ELF-1 (cell line): ENCODE measurements around the gene SULT1E1.
"Not testable (repeated sequence)": the region's sequence is repeated elsewhere in the genome, so short reads cannot be mapped to it uniquely, and the experiment has no call there.

Experiments used
- DNase-seq: peaks from one replicate; pipeline ENCODE4 v3.0.0-alpha.2; 2016; ENCODE audit warnings: low read depth, low spot score

The SULT1E1 gene

GRCh38 chr4:69843932-69844331 is 16.0 kb downstream of the SULT1E1 start:
- DNase-seq = no peak

GRCh38 chr4:69843301-69843700 is 16.6 kb downstream of the SULT1E1 start:
- no peak for DNase-seq

GRCh38 chr4:69838977-69839376 is 21.0 kb downstream of the SULT1E1 start:
- DNase-seq = no peak

DNA sequence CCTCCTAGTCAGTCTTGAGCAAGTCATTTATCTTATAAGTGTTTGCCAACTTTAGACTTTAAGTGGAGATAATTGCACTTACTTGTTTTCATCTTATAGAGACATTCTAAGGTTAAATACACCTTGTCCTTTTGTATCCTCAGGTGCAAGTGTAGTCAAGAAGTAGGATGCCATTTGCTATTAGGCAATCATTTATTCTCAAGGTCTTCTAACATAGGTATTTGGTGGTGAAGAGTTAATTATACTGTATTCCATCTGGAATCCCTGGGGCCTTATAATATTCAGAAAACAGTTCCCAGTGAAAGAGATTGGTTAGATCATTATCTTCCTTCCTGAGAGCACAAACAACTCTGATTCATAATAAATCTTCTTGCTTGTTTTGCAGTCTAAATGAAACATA is 23.7 kb downstream of the SULT1E1 start:
- no peak for DNase-seq

DNA sequence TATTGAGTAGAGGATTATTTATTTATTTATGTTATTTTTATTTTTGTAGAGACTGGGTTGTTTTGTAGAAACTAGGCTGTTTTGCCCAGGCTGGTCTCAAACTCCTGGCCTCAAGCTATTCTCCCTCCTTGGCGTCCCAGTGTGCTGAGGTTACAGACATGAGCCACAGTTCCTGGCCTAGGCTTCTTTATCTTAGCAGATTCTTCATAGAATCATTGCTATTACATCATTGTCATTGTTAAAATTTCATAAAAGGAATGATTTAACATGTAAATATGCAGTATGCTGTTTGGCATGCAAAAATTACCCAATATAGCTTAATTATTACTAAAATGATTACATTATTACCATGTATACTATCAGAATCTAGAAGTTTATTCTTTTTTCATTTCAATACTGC is 24.2 kb downstream of the SULT1E1 start:
- no peak for DNase-seq

- no peak for DNase-seq
Measured at GRCh38 chr4:69833251-69833650, 26.7 kb downstream of the SULT1E1 start.

GRCh38 chr4:69832326-69833030 is 27.5 kb downstream of the SULT1E1 start:
- DNase-seq = peak; percentile 5

DNA sequence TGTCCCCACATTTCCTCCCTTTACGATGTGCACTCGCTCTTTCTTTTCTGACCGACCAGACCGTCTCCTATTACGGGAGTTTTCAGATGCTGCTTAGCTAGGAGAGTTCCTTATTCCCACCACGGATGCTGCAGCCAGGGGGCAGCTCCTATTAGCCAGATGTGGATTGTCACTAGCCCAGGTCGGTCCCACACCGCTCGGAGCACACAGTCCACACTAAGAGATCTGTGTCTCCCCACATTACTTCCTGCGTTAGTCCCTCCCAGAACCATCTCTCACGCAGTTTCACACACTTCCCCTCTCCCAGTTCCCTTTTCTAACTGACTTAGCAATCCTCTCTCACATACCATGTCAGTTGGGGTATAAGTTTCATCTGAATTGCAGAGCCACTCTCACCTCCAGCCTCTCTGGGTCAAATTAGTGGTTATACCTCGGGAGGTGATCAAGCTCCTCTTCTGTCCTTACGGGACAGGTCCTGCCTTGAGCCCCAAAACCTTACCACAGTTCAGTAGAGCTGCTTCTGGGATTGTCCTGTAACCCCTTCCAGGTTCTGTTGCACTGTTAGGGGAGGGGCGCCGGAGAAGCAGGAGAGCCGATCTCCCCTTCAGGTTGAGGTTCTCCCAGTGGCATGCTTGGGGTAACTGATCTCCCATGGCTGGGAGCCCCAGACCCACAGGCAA is 28.2 kb downstream of the SULT1E1 start:
- DNase-seq = no peak

DNA sequence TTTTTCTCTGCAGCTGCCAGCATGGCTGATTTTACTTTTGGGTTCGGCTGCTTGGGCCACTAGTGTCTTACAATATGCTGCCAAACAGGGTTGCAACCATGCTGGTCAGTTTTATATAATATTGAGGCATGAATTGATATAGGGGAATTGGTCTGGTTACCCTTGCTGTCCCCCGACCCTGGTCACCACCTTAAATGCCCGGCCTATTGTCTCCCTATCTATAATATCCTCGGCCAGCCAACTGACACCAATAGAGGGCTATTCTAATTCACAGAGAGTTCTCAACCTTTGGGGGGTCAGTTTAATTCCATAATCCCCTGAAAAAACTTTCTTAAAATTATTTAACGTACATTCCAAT is 28.7 kb downstream of the SULT1E1 start:
- DNase-seq = no peak

- no peak for DNase-seq
Measured at GRCh38 chr4:69830560-69831269, 29.2 kb downstream of the SULT1E1 start.

DNA sequence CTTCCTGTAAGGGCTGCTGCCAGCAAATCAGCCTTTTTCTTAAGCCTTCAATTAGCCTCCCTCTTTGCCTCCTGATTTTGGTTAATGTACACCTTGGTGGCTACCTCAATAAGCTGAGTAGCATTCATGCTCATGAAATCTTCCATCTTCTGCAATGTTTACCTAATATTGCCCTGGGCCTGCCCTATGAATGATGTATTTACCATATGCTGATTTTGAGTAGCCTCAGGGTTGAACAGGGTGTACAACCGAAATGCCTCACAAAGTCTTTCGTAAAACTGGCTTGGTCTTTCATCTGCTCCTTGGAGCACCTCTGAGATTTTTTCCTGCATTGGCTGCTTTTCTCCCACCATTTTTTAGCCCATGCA is 29.8 kb downstream of the SULT1E1 start:
- no peak for DNase-seq

DNA sequence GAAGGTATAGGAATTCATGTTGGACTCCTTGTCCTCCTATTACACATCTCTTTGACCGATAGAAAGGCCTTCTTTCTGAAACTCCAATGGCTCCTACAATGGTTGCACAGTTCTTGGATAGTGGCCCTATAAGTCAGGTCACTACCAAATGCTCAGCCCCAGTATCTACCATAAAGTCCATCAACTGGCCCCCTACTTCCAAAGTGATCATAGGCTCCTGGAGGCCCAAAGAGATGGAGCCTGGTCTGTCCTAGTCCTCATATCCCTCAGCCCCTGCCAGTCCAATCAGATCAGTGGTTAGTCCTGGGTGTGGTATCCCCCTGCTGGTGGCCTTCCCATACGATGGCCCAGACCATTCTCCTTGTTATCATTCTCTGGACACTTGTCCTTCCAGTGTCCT is 30.3 kb downstream of the SULT1E1 start:
- no peak for DNase-seq

GRCh38 chr4:69828828-69829227 is 31.1 kb downstream of the SULT1E1 start:
- DNase-seq = no peak

GRCh38 chr4:69825056-69825455 is 34.9 kb downstream of the SULT1E1 start:
- DNase-seq = not testable (repeated sequence)

- DNase-seq = no peak
Measured at GRCh38 chr4:69823481-69824186, 36.3 kb downstream of the SULT1E1 start.

DNA sequence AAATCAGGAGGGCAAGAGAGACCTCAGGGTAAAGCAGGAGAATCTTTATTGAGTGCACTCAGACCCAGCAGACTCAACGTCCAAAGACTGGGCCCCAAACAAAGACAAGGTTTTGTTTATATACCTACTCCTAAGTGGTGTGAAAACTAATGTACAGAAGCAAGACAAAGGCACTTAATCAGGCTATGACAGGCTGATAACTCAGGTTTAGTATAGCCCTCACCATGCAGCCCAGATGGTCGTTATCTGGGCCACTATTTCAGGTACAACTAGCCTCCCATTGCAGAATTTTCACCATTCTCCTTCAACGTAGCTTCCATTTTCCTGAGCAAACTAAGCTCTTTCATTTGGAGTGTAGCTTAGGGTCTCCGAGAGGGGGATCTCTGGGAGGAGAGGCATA is 36.9 kb downstream of the SULT1E1 start:
- DNase-seq = no peak

- no peak for DNase-seq
Measured at GRCh38 chr4:69822198-69822597, 37.7 kb downstream of the SULT1E1 start.

DNA sequence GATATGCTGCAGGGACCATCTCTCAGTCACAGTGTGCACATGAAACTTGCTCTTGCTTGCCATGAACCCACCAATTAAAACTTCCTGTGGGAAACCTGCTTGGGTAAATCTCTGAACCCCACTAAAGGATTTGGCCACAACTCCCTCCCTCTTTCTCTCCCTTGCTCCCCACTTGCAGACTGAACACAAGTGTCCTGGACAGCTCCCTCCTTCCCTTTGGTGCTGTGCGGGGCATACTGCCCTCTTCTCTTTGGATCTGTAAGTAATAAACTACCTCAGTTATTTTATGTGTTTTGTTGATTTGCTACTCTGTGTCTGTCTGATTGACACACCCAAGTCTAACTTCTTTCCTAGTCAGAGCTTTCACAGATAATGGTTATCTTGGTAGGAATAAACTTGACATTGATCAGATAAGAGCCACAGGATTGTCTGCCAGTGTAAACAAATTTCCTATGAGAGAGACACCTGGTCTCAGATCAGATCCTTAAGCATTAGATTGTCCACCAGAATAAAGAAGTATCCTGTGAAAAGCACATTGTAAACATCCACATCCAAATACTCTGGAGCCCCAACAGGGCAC is 41.8 kb downstream of the SULT1E1 start:
- DNase-seq = no peak

GRCh38 chr4:69816236-69816635 is 43.7 kb downstream of the SULT1E1 start:
- DNase-seq = no peak

GRCh38 chr4:69813628-69814027 is 46.3 kb downstream of the SULT1E1 start:
- no peak for DNase-seq

DNA sequence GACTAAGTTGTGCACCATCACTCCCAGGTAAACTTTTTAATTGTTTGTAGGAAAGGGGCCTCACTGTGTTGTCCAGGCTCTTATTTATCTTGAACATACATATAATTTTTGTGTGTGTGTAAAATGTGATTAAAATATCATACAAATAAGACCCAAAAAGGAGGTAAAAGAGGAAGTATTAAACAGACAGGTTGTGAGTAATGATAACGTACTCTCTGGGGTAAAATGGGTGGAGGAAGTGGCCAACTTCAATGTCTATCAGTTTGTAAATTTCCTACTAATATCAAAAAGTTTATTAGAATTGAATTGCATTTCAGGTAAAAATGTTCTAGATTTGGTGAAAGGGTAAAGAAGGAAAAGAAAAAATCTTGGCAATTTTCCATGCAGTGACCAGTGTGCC is 48.8 kb downstream of the SULT1E1 start:
- no peak for DNase-seq

DNA sequence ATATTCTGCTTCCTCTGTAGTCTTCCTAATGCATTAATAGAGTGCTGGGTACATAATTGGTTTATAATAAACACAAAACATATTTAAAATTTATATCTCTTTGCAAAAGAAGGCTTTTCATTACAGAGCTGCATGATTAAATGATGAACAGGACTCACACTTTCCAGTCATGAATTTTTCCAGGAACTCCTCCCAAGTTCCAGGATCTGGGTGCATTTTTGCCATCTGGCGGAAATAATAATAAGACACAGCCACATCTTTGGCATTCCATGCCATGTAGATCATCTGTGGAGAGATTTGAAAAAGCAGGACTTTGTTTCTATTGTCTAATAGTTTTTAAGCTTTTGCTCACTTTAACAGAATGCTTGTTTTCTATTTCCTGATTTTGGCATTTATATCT is 59.3 kb downstream of the SULT1E1 start:
- DNase-seq = no peak
